Type B pancreatic cell (in vitro differentiated cells): ENCODE data around the gene INSR. TPM values are rescaled to one million over a fixed set of nuclear protein-coding genes. Genes with fewer than 3 reads are reported as not detected.

Experiments used
- DNase-seq: peaks from one replicate; pipeline ENCODE4 v3.0.0; 2021; ENCODE audit warnings: mixed read lengths; ENCODE audit not compliant: unreplicated experiment; ENCODE audit errors: extremely low spot score
- H3K27ac Mint-ChIP-seq: 2 replicates; pipeline ENCODE4 v1.8.0; 2021; ENCODE audit warnings: mild to moderate bottlenecking, mixed read lengths
- H3K27me3 Mint-ChIP-seq: 2 replicates; pipeline ENCODE4 v1.8.0; 2021; ENCODE audit warnings: mixed read lengths
- H3K36me3 Mint-ChIP-seq: 2 replicates; pipeline ENCODE4 v1.8.0; 2021; ENCODE audit warnings: mixed read lengths
- H3K4me1 Mint-ChIP-seq: one replicate; pipeline ENCODE4 v1.8.0; 2021; ENCODE audit warnings: mixed read lengths; ENCODE audit not compliant: unreplicated experiment
- H3K4me3 Mint-ChIP-seq: 2 replicates; pipeline ENCODE4 v1.8.0; 2021; ENCODE audit warnings: mild to moderate bottlenecking, mixed read lengths
- H3K9me3 Mint-ChIP-seq: 2 replicates; pipeline ENCODE4 v1.8.0; 2021; ENCODE audit warnings: mixed read lengths
- CTCF ChIP-seq: fragments of 200-600 bp; sonication (generic); conservative IDR thresholded peaks from 2 replicates; pipeline ENCODE4 v1.5.0; 2021; ENCODE audit warnings: antibody characterized with exemption, mild to moderate bottlenecking
- total RNA-seq: library from RNA; stranded (reverse); gene quantifications from 2 replicates; pipeline ENCODE4 v1.2.1, GENCODE V29; 2021; ENCODE audit warnings: low replicate concordance

The INSR gene
- total RNA-seq, 1 donor from 2014 or later, result 33.7 TPM

- Mint-ChIP-seq H3K27me3 (no peaks in the 10 kb centered on the region), H3K27ac (no peak overlapping the region), H3K4me1 (no peaks in the 10 kb centered on the region), H3K4me3 (no peak overlapping the region), H3K9me3 (peaks cover 4% of the 10 kb centered on the region), H3K36me3 (peaks cover 59% of the 10 kb centered on the region)
- no peak for TF ChIP-seq CTCF
- no peak for DNase-seq
Measured at GRCh38 chr19:7125221-7125620, 169.0 kb downstream of the INSR start.

GRCh38 chr19:7124782-7125181 lies 169.4 kb downstream of the INSR start:
- H3K27ac Mint-ChIP-seq, result no peak overlapping the region
- peaks cover 59% of the 10 kb centered on the region for H3K36me3 Mint-ChIP-seq
- peaks cover 4% of the 10 kb centered on the region for H3K9me3 Mint-ChIP-seq

GRCh38 chr19:7122701-7123100 lies 171.5 kb downstream of the INSR start:
- H3K36me3 Mint-ChIP-seq, result peaks cover 60% of the 10 kb centered on the region
- H3K4me3 Mint-ChIP-seq, result no peak overlapping the region

More at GRCh38 chr19:7124782-7125181, 169.4 kb downstream of the INSR start:
- H3K27me3 Mint-ChIP-seq, result no peaks in the 10 kb centered on the region
- TF ChIP-seq CTCF, result no peak
- H3K4me3 Mint-ChIP-seq, result no peak overlapping the region
- no peak for DNase-seq
- H3K4me1 Mint-ChIP-seq, result no peaks in the 10 kb centered on the region

GRCh38 chr19:7120499-7120898 lies 173.7 kb downstream of the INSR start:
- DNase-seq, result no peak
- no peak overlapping the region for H3K4me3 Mint-ChIP-seq
- H3K4me1 Mint-ChIP-seq, result peaks cover 5% of the 10 kb centered on the region
- no peak for TF ChIP-seq CTCF
- H3K27me3 Mint-ChIP-seq, result no peaks in the 10 kb centered on the region
- peaks cover 4% of the 10 kb centered on the region for H3K9me3 Mint-ChIP-seq
- H3K36me3 Mint-ChIP-seq, result peaks cover 46% of the 10 kb centered on the region
- H3K27ac Mint-ChIP-seq, result no peak overlapping the region

More at GRCh38 chr19:7122701-7123100, 171.5 kb downstream of the INSR start:
- H3K4me1 Mint-ChIP-seq, result no peaks in the 10 kb centered on the region
- peaks cover 4% of the 10 kb centered on the region for H3K9me3 Mint-ChIP-seq
- H3K27me3 Mint-ChIP-seq, result no peaks in the 10 kb centered on the region
- no peak for TF ChIP-seq CTCF
- no peak for DNase-seq
- H3K27ac Mint-ChIP-seq, result no peak overlapping the region

GRCh38 chr19:7119582-7119981 lies 174.6 kb downstream of the INSR start:
- no peak overlapping the region for H3K4me3 Mint-ChIP-seq
- H3K9me3 Mint-ChIP-seq, result peaks cover 1% of the 10 kb centered on the region
- peaks cover 5% of the 10 kb centered on the region for H3K4me1 Mint-ChIP-seq
- peaks cover 37% of the 10 kb centered on the region for H3K36me3 Mint-ChIP-seq
- no peak for TF ChIP-seq CTCF
- no peaks in the 10 kb centered on the region for H3K27me3 Mint-ChIP-seq
- no peak for DNase-seq
- H3K27ac Mint-ChIP-seq, result peak overlapping the region; percentile 7

- no peak overlapping the region for H3K27ac Mint-ChIP-seq
Measured at GRCh38 chr19:7117248-7117647, 177.0 kb downstream of the INSR start.

More at GRCh38 chr19:7117248-7117647, 177.0 kb downstream of the INSR start:
- peaks cover 32% of the 10 kb centered on the region for H3K36me3 Mint-ChIP-seq
- no peak for DNase-seq
- no peaks in the 10 kb centered on the region for H3K27me3 Mint-ChIP-seq
- TF ChIP-seq CTCF, result no peak
- peaks cover 5% of the 10 kb centered on the region for H3K4me1 Mint-ChIP-seq
- H3K9me3 Mint-ChIP-seq, result peaks cover 4% of the 10 kb centered on the region
- H3K4me3 Mint-ChIP-seq, result no peak overlapping the region
